Skeletal muscle satellite cell (primary cell): ENCODE data around the gene DHX58.

Source experiments
- H3K27me3 ChIP-seq: 2 replicates; pipeline ENCODE4 v1.7.0; 2013; ENCODE audit warnings: low read length; ENCODE audit not compliant: control insufficient read depth, insufficient read depth
- H3K36me3 ChIP-seq: 2 replicates; pipeline ENCODE4 v1.7.0; 2013; ENCODE audit warnings: mild to moderate bottlenecking, control low read depth, low read length; ENCODE audit not compliant: insufficient read depth
- H3K4me1 ChIP-seq: 2 replicates; pipeline ENCODE4 v1.7.0; 2013; ENCODE audit warnings: low read length; ENCODE audit not compliant: control insufficient read depth, insufficient read depth
- H3K4me2 ChIP-seq: 2 replicates; pipeline ENCODE4 v1.7.0; 2013; ENCODE audit warnings: mild to moderate bottlenecking, low read length
- H3K4me3 ChIP-seq: 2 replicates; pipeline ENCODE4 v1.7.0; 2013; ENCODE audit warnings: low read length
- H3K9ac ChIP-seq: 2 replicates; pipeline ENCODE4 v1.7.0; 2013; ENCODE audit warnings: mild to moderate bottlenecking, low read depth, low read length, moderate library complexity
- H3K9me3 ChIP-seq: replicated peaks from 2 replicates; pipeline ENCODE4 v1.7.0; 2013; ENCODE audit warnings: mild to moderate bottlenecking, control low read depth, low read length

DHX58 gene

GRCh38 chr17:42055496-42055895, 57.0 kb downstream of the DHX58 start:
- Histone ChIP-seq H3K4me3 (no peak overlapping the region), H3K4me2 (no peak overlapping the region), H3K36me3 (no peaks in the 10 kb centered on the region), H3K4me1 (no peaks in the 10 kb centered on the region), H3K9me3 (no peaks in the 10 kb centered on the region), H3K27me3 (peaks cover 68% of the 10 kb centered on the region), H3K9ac (no peak overlapping the region)

- no peaks in the 10 kb centered on the region for H3K36me3 ChIP-seq
- H3K4me2 ChIP-seq = no peak overlapping the region
- H3K9ac ChIP-seq = no peak overlapping the region
- no peaks in the 10 kb centered on the region for H3K9me3 ChIP-seq
- H3K4me1 ChIP-seq = no peaks in the 10 kb centered on the region
- H3K4me3 ChIP-seq = no peak overlapping the region
- H3K27me3 ChIP-seq = peaks cover 69% of the 10 kb centered on the region
These were observed 57.5 kb downstream of the DHX58 start for GRCh38 chr17:42055027-42055426.

GRCh38 chr17:42053731-42054500, 58.6 kb downstream of the DHX58 start:
- H3K9ac ChIP-seq = no peak overlapping the region
- H3K4me3 ChIP-seq = no peak overlapping the region
- H3K27me3 ChIP-seq = peaks cover 80% of the 10 kb centered on the region

GRCh38 chr17:42052346-42052877, 60.1 kb downstream of the DHX58 start:
- H3K4me2 ChIP-seq = no peak overlapping the region
- H3K27me3 ChIP-seq = peaks cover 76% of the 10 kb centered on the region
- H3K36me3 ChIP-seq = no peaks in the 10 kb centered on the region
- no peaks in the 10 kb centered on the region for H3K9me3 ChIP-seq
- no peaks in the 10 kb centered on the region for H3K4me1 ChIP-seq
- no peak overlapping the region for H3K4me3 ChIP-seq
- no peak overlapping the region for H3K9ac ChIP-seq

More at GRCh38 chr17:42053731-42054500, 58.6 kb downstream of the DHX58 start:
- Histone ChIP-seq H3K4me2 (no peak overlapping the region), H3K9me3 (no peaks in the 10 kb centered on the region), H3K36me3 (no peaks in the 10 kb centered on the region), H3K4me1 (no peaks in the 10 kb centered on the region)

- no peak overlapping the region for H3K9ac ChIP-seq
- peaks cover 70% of the 10 kb centered on the region for H3K27me3 ChIP-seq
- H3K4me3 ChIP-seq = no peak overlapping the region
These were observed 60.9 kb downstream of the DHX58 start for GRCh38 chr17:42051645-42052044.

More at GRCh38 chr17:42051645-42052044, 60.9 kb downstream of the DHX58 start:
- no peaks in the 10 kb centered on the region for H3K36me3 ChIP-seq
- no peak overlapping the region for H3K4me2 ChIP-seq
- H3K4me1 ChIP-seq = no peaks in the 10 kb centered on the region
- H3K9me3 ChIP-seq = no peaks in the 10 kb centered on the region
